ENCODE results near the gene MELTF. TPM values are rescaled to one million over a fixed set of nuclear protein-coding genes. Genes with fewer than 3 reads are reported as not detected.

Gene MELTF
- total RNA-seq, 1 experiment from 2014 or later: 9.2 TPM

DNA sequence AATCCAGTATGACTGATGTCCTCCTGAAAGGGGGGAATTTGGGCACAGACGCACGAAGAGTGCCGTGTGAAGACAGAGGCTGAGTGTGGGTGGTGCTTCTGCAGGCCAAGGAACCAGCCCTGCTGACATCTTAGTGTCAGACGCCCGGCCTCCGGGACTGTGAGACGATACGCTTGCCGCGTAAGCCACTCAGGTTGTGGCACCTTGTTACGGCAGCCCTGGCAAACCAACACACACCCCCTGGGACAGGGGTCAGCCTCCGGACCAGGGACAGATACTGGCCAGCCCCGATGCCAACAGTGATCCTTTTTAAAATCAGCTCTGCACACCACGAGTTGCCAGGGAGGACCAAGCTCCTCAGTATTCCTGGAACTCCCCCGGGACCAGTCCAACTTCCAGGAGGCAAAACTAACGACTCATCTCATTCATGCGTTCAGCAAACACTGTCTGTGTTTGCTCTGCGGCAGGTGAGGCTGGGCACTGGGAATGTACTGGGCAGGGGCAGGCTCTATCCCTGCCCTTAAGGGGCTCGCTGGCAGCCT lies 39.8 kb downstream of the MELTF start:
- H3K56ac ChIP-seq (ENCODE audit: insufficient read length, low read depth, low read length): no peak overlapping the region
- H3K14ac ChIP-seq (ENCODE audit: insufficient read depth, low read length): no peak overlapping the region; the same call in 1 of the 2 replicates
- H3K23me2 ChIP-seq (ENCODE audit: insufficient read length, low read depth, low read length, poor library complexity, severe bottlenecking): no peaks in the 10 kb centered on the region
- H3K79me1 ChIP-seq (ENCODE audit: insufficient read depth, low read depth, low read length, poor library complexity, severe bottlenecking): no peaks in the 10 kb centered on the region
- no peak overlapping the region for H3K27ac Mint-ChIP-seq
- H2AK5ac ChIP-seq (ENCODE audit: insufficient read length, low read length): no peak overlapping the region
- H3K9ac ChIP-seq (ENCODE audit: extremely low read depth, insufficient read length, low read length): no peak overlapping the region
- H4K91ac ChIP-seq (ENCODE audit: insufficient read length, low read depth, low read length): no peak overlapping the region
- no peaks in the 10 kb centered on the region for H3K36me3 Mint-ChIP-seq (ENCODE audit: insufficient read depth in 1 of 3, low read depth in 3 of 3)
- H4K20me1 ChIP-seq (ENCODE audit: control insufficient read depth, insufficient read depth, insufficient read length): no peaks in the 10 kb centered on the region
- H3K27ac ChIP-seq (ENCODE audit: insufficient read length, low read depth, low read length): no peak overlapping the region
- H2BK15ac ChIP-seq (ENCODE audit: low read depth, low read length): no peak overlapping the region
- no peak overlapping the region for H3K4me2 ChIP-seq (ENCODE audit: insufficient read depth, insufficient read length, low read length)
- H3K4me1 Mint-ChIP-seq: peaks cover 0 to 10% of the 10 kb centered on the region in 2 experiments; a peak in 3 of 4 replicates
- no peak overlapping the region for H3K18ac ChIP-seq (ENCODE audit: insufficient read length, low read depth, low read length)
- H3K4me3 Mint-ChIP-seq: no peak overlapping the region
- no peak overlapping the region for H4K8ac ChIP-seq (replicated peaks; ENCODE audit: insufficient read length, low read depth, low read length)
- no peaks in the 10 kb centered on the region for H3K79me2 ChIP-seq (ENCODE audit: insufficient read depth, low read length)
- H3K4me1 ChIP-seq (ENCODE audit: insufficient read depth, low read length): no peaks in the 10 kb centered on the region
- H3T11ph ChIP-seq (ENCODE audit: low read length): no peak overlapping the region
- no peak overlapping the region for H3K23ac ChIP-seq (ENCODE audit: insufficient read length, low read depth, low read length)
- no peak overlapping the region for H2BK12ac ChIP-seq (ENCODE audit: insufficient read length, low read depth, low read length)
- WGBS (ENCODE audit: extremely low coverage, insufficient read length, low lambda C conversion rate): no CpG with 5 or more reads among the region's 19 CpGs
- H3K9me3 Mint-ChIP-seq: no peaks in the 10 kb centered on the region; a peak in 1 of 5 replicates
- H3K9me3 ChIP-seq (ENCODE audit: control insufficient read depth, low read depth, low read length): no peaks in the 10 kb centered on the region
- H3K27me3 ChIP-seq (ENCODE audit: insufficient read depth, low read length): no peaks in the 10 kb centered on the region
- H4K5ac ChIP-seq (ENCODE audit: insufficient read length, low read depth, low read length): no peak overlapping the region
- H2BK120ac ChIP-seq (ENCODE audit: low read depth, low read length, poor library complexity, severe bottlenecking): no peak overlapping the region
- no peak for TF ChIP-seq CTCF (conservative IDR thresholded peaks at IDR 0.05)
- no peak overlapping the region for H2BK20ac ChIP-seq (ENCODE audit: low read depth, low read length, poor library complexity, severe bottlenecking)
- no peak for DNase-seq
- no peak overlapping the region for H2AFZ ChIP-seq (ENCODE audit: low read length)
- no peak overlapping the region for H3K4ac ChIP-seq (ENCODE audit: low read depth, low read length)
- peaks cover 2% of the 10 kb centered on the region for H3K27me3 Mint-ChIP-seq (ENCODE audit: low read depth)
- no peak overlapping the region for H2BK5ac ChIP-seq (ENCODE audit: insufficient read length, low read length)

All from H9 (cell line).